A673 (cell line): ENCODE data around the gene CASTOR2. TPM values are rescaled to one million over a fixed set of nuclear protein-coding genes. Genes with fewer than 3 reads are reported as not detected.
A peak's percentile ranks its signal among the peaks of the same experiment; 100 is the strongest.

Experiments used
- BruUV-seq: library from RNA; stranded (reverse); fragments of 400-500 nt; replicated peaks from 2 replicates; lab custom pipeline; 2021; lab: Mats Ljungman, UMichigan
- CTCF ChIA-PET: fragments of 300-600 bp; sonication (Branson Sonifier 250); formaldehyde crosslinking; loops from one replicate; lab custom pipeline; 2022; ENCODE audit warnings: antibody characterized with exemption; lab: Charles Lee
- POLR2A ChIA-PET: fragments of 300-600 bp; sonication (Branson Sonifier 250); formaldehyde crosslinking; loops from one replicate; lab custom pipeline; 2022; ENCODE audit warnings: antibody characterized with exemption; ENCODE audit not compliant: low non-redundant PET; lab: Charles Lee
- DNase-seq: peaks from one replicate; pipeline ENCODE4 v3.0.0-alpha.2; 2015; ENCODE audit warnings: low spot score
- H3K27ac ChIP-seq: fragments of 200-600 bp; sonication (generic); 2 replicates; pipeline ENCODE4 v1.5.1; 2016; ENCODE audit warnings: mixed run types, low read depth, mild to moderate bottlenecking, mixed read lengths, antibody characterized with exemption, low read length; ENCODE audit not compliant: poor library complexity, severe bottlenecking
- H3K27me3 ChIP-seq: fragments of 200-600 bp; sonication (generic); replicated peaks from 2 replicates; pipeline ENCODE4 v1.6.1; 2017; ENCODE audit warnings: mixed run types, low read depth, mild to moderate bottlenecking, mixed read lengths, antibody characterized with exemption, low read length; ENCODE audit not compliant: insufficient read depth, poor library complexity
- H3K36me3 ChIP-seq: fragments of 200-600 bp; sonication (generic); 2 replicates; pipeline ENCODE4 v1.6.1; 2016; ENCODE audit warnings: mixed run types, mild to moderate bottlenecking, mixed read lengths, antibody characterized with exemption, low read length; ENCODE audit not compliant: insufficient read depth, poor library complexity, severe bottlenecking
- H3K4me1 ChIP-seq: fragments of 200-600 bp; sonication (generic); 2 replicates; pipeline ENCODE4 v1.6.1; 2017; ENCODE audit warnings: mixed run types, mild to moderate bottlenecking, mixed read lengths, antibody characterized with exemption, low read length; ENCODE audit not compliant: insufficient read depth, poor library complexity, severe bottlenecking
- H3K4me3 ChIP-seq: fragments of 200-600 bp; sonication (generic); 2 replicates; pipeline ENCODE4 v1.5.1; 2016; ENCODE audit warnings: low read depth, mixed run types, mild to moderate bottlenecking, mixed read lengths, low read length; ENCODE audit not compliant: poor library complexity, severe bottlenecking
- H3K9me3 ChIP-seq: fragments of 200-600 bp; sonication (generic); 2 replicates; pipeline ENCODE4 v1.6.1; 2016; ENCODE audit warnings: mixed run types, low read depth, mild to moderate bottlenecking, mixed read lengths, antibody characterized with exemption, low read length; ENCODE audit not compliant: poor library complexity, severe bottlenecking
- EZH2 ChIP-seq: fragments of 200-600 bp; sonication (generic); IDR thresholded peaks from 2 replicates; pipeline ENCODE4 v1.6.1; 2017; ENCODE audit warnings: borderline replicate concordance, low read depth, mild to moderate bottlenecking, mixed read lengths, antibody characterized with exemption, low read length; ENCODE audit not compliant: poor library complexity, severe bottlenecking
- intact Hi-C: fragments of 100-400 bp; cut with micrococcal nuclease; formaldehyde crosslinking; loops from one replicate; pipeline ENCODE4 v1.10.0; 2022; ENCODE audit not compliant: unreplicated experiment
- total RNA-seq: library from RNA; stranded (reverse); gene quantifications from 2 replicates; pipeline ENCODE4 v1.2.3, GENCODE V29; 2021
- TF ChIP-seq, protein P1 (sequence below): fragments of 300-800, 200-600 bp; sonication (generic); conservative IDR thresholded peaks from 2 replicates; pipeline ENCODE4 v1.5.1; 2017; ENCODE audit warnings: low read depth, mild to moderate bottlenecking, antibody characterized with exemption, low read length, moderate library complexity, mixed read lengths

The CASTOR2 gene
- total RNA-seq, 1 experiment from 2014 or later, result 20.5 TPM

GRCh38 chr7:75033064-75033463 is 68.6 kb downstream of the CASTOR2 start:
- intact Hi-C loops, result no loop called here
- Histone ChIP-seq H3K9me3 (no peaks in the 10 kb centered on the region), H3K36me3 (no peaks in the 10 kb centered on the region), H3K4me3 (no peak overlapping the region), H3K27me3 (no peaks in the 10 kb centered on the region), H3K27ac (no peak overlapping the region), H3K4me1 (no peaks in the 10 kb centered on the region)
- no peak for DNase-seq
- no peak for TF ChIP-seq EZH2
- TF ChIP-seq, protein P1, sequence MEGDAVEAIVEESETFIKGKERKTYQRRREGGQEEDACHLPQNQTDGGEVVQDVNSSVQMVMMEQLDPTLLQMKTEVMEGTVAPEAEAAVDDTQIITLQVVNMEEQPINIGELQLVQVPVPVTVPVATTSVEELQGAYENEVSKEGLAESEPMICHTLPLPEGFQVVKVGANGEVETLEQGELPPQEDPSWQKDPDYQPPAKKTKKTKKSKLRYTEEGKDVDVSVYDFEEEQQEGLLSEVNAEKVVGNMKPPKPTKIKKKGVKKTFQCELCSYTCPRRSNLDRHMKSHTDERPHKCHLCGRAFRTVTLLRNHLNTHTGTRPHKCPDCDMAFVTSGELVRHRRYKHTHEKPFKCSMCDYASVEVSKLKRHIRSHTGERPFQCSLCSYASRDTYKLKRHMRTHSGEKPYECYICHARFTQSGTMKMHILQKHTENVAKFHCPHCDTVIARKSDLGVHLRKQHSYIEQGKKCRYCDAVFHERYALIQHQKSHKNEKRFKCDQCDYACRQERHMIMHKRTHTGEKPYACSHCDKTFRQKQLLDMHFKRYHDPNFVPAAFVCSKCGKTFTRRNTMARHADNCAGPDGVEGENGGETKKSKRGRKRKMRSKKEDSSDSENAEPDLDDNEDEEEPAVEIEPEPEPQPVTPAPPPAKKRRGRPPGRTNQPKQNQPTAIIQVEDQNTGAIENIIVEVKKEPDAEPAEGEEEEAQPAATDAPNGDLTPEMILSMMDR, result 0 out of 2 replicates have a peak, but pooled peaks have one; percentile 22
- ChIA-PET CTCF (interaction anchor here (0.6 kb wide), 1 partner anchor 726 kb away, joined by 6 read pairs; no protein-coding TSS in a partner anchor), POLR2A (no interaction called here)
- no TSS peak for BruUV-seq

GRCh38 chr7:75033826-75034225 is 69.3 kb downstream of the CASTOR2 start:
- DNase-seq, result no peak
- Histone ChIP-seq H3K36me3 (no peaks in the 10 kb centered on the region), H3K27me3 (no peaks in the 10 kb centered on the region), H3K9me3 (no peaks in the 10 kb centered on the region), H3K4me3 (no peak overlapping the region), H3K4me1 (no peaks in the 10 kb centered on the region), H3K27ac (no peak overlapping the region)
- ChIA-PET POLR2A (no interaction called here), CTCF (no interaction called here)
- BruUV-seq, result no TSS peak
- intact Hi-C loops, result no loop called here
- TF ChIP-seq, protein P1, result no peak
- TF ChIP-seq EZH2, result no peak

- Histone ChIP-seq H3K4me1 (no peaks in the 10 kb centered on the region), H3K9me3 (no peaks in the 10 kb centered on the region), H3K27me3 (no peaks in the 10 kb centered on the region), H3K27ac (no peak overlapping the region), H3K36me3 (no peaks in the 10 kb centered on the region), H3K4me3 (no peak overlapping the region)
- intact Hi-C loops, result no loop called here
- BruUV-seq, result no TSS peak
- POLR2A ChIA-PET, result no interaction called here
- DNase-seq, result no peak
- CTCF ChIA-PET, result interaction anchor here (0.7 kb wide), 1 partner anchor 631 kb away, joined by 5 read pairs; no protein-coding TSS in a partner anchor
- TF ChIP-seq EZH2, result no peak
Measured at GRCh38 chr7:75038508-75038907, 74.0 kb downstream of the CASTOR2 start.

DNA sequence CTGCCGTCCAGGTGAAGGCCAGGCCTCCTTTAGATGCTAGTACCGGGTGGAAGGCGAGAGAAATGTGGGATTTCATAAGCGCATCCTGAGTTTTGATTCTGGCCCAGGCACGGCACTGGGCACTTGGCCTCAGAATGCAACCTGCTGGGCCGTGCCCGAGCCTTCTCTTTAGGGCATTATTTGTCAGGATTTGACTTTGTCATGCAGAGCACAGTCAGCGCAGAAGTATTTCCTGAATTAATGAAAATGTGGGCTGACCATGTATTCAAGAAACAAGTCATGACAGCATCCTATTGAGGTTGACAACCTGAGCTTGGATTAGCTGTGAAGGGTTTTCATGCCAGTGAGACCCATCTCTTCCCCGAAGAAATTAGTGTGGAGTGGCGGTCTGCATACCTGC is 74.7 kb downstream of the CASTOR2 start:
- intact Hi-C loops, result no loop called here
- TF ChIP-seq, protein P1, result no peak
- TF ChIP-seq EZH2, result no peak
- DNase-seq, result no peak

More for the DNA sequence above, 74.7 kb downstream of the CASTOR2 start:
- POLR2A ChIA-PET, result no interaction called here
- Histone ChIP-seq H3K36me3 (no peaks in the 10 kb centered on the region), H3K9me3 (no peaks in the 10 kb centered on the region), H3K27me3 (no peaks in the 10 kb centered on the region), H3K27ac (no peak overlapping the region), H3K4me3 (no peak overlapping the region), H3K4me1 (no peaks in the 10 kb centered on the region)
- no TSS peak for BruUV-seq
- CTCF ChIA-PET, result no interaction called here
